GM13976 (cell line): Measurements from ENCODE around the gene EML6.

Experiments
- DNase-seq: peaks from one replicate; pipeline ENCODE4 v3.0.0; 2012; ENCODE audit warnings: low spot score
- CTCF ChIP-seq: IDR thresholded peaks from 2 replicates; pipeline ENCODE4 v1.5.1; 2012; ENCODE audit warnings: borderline replicate concordance, mild to moderate bottlenecking; ENCODE audit not compliant: insufficient read depth; ENCODE audit errors: extremely low read depth, missing control alignments, control extremely low read depth
- in situ Hi-C: fragments of 300-500 bp; cut with MboI; formaldehyde crosslinking; loops from one replicate; pipeline ENCODE4 v1.12.0; 2022; ENCODE audit warnings: low sequenced_read_pairs, mixed read lengths, inconsistent platforms; ENCODE audit not compliant: unreplicated experiment

The EML6 gene

GRCh38 chr2:54775710-54776109 lies 52.2 kb downstream of the EML6 start:
- no peak for DNase-seq
- in situ Hi-C loops: no loop called here
- no peak for TF ChIP-seq CTCF

DNA sequence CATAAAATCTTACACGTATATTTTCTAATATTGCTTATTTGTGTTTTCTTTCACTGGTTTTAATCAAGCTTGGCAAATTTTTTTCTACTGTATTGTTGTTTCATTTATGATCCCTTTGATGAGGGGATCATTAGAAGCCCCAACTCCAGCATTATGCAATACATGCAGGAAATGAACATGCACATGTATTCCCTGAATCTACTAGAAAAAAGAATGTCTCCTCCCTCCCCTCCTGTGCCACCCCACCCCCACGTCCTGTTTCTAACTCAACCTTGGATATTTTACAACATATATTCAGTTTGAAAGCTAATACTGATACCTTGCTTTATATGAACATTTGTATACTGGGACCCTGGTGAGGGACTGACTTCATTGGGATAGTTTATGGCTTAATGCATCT lies 53.0 kb downstream of the EML6 start:
- in situ Hi-C loops: no loop called here
- no peak for DNase-seq
- no peak for TF ChIP-seq CTCF

GRCh38 chr2:54783349-54783748 lies 59.9 kb downstream of the EML6 start:
- no peak for TF ChIP-seq CTCF
- DNase-seq: no peak
- in situ Hi-C loops: no loop called here

DNA sequence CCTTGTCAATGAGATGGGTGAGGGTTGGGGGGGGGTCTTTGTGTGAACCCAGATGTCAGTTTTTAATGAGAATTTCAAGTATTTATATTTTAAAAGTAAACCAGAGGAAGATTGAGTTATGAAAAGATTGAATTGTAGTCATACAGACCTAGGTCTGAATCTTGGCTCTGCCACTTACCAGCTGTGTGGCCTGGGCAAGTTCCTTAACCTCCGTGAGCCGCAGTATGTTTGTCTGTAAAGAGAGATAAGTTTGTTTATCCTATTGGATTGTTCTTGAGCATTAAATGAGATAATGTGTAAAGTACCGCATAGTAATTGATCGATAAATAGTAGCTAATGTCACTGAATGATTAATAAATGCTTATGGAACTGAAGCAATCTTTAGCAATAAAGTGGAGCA lies 63.8 kb downstream of the EML6 start:
- no peak for DNase-seq
- TF ChIP-seq CTCF: no peak
- in situ Hi-C loops: no loop called here

DNA sequence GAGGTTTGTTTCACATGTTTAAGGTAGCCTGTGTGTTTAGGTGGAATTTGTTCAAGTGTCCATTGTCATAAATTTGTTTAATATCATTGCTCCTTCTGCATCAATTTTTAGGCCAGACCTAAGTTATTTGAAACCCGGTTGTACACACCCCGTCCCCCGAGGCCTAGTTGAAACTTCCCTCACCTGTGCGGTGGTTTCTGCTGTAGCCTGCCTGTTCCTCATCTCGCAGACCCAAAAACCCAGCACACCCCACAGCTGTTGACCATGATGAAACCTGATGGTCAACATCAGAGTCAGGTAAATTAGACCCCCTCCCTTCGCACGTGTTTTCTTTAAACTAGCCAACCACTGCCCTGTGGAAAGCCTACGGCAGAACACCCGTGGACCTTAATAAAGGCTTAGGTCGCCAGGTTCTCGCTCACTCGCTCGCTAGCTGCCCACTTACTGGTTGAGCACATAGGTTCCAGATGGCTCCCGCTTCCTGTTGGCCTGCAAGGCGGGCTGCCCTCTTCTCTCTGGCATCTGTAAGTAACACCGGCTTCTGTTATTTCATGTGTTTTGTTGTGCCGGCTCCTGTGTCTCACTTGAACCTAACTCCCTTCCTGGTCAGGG lies 64.4 kb downstream of the EML6 start:
- no peak for DNase-seq
- TF ChIP-seq CTCF: no peak
- in situ Hi-C loops: no loop called here

DNA sequence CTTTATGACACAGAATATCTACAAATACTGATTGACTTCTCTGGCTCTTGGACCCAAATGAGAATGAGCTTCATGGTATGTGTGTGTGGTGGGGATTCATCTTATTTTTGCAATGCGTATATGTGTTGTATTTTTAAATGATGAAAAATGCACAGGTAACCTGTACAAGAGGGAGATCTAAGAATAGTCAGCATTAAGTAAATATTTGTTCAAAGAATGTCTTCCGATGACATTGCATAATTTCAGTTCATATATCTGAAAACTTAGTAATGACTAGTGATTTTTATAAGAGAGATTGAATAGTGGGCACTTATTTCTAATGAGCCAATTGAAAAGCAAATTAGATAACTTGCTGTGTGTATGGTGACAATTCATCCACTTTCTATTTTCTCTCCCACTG lies 66.4 kb downstream of the EML6 start:
- no peak for DNase-seq
- in situ Hi-C loops: no loop called here
- TF ChIP-seq CTCF: no peak
